MM.1S (cell line): ENCODE results near the gene C8B.

Experiments
- DNase-seq: peaks from one replicate; pipeline ENCODE4 v3.0.0-alpha.2; 2015
- H2AFZ ChIP-seq: fragments of 300-600 bp; sonication (generic); 2 replicates; pipeline ENCODE4 v1.6.0; 2016; ENCODE audit warnings: antibody characterized with exemption, low read length
- H3F3A ChIP-seq: fragments of 300-600 bp; sonication (generic); 2 replicates; pipeline ENCODE4 v1.6.1; 2016; ENCODE audit warnings: mild to moderate bottlenecking, antibody characterized with exemption, low read length, moderate library complexity, mixed read lengths; ENCODE audit not compliant: insufficient read depth
- H3K27ac ChIP-seq: fragments of 300-600 bp; sonication (generic); 2 replicates; pipeline ENCODE4 v1.5.1; 2016; ENCODE audit warnings: mild to moderate bottlenecking, low read length
- H3K27me3 ChIP-seq: fragments of 300-600 bp; sonication (generic); replicated peaks from 2 replicates; pipeline ENCODE4 v1.6.0; 2016; ENCODE audit warnings: low read length; ENCODE audit not compliant: insufficient read depth
- H3K36me3 ChIP-seq: fragments of 300-600 bp; sonication (generic); replicated peaks from 2 replicates; pipeline ENCODE4 v1.6.1; 2016; ENCODE audit warnings: mild to moderate bottlenecking, low read length, mixed read lengths; ENCODE audit not compliant: insufficient read depth
- H3K4me1 ChIP-seq: fragments of 300-600 bp; sonication (generic); 2 replicates; pipeline ENCODE4 v1.6.1; 2016; ENCODE audit warnings: low read length, mixed read lengths
- H3K4me2 ChIP-seq: fragments of 300-600 bp; sonication (generic); 2 replicates; pipeline ENCODE4 v1.6.0; 2016; ENCODE audit warnings: low read depth, low read length
- H3K4me3 ChIP-seq: fragments of 300-600 bp; sonication (generic); 2 replicates; pipeline ENCODE4 v1.5.1; 2016; ENCODE audit warnings: low read length, mixed read lengths
- H3K79me2 ChIP-seq: fragments of 300-600 bp; sonication (generic); 2 replicates; pipeline ENCODE4 v1.6.1; 2016; ENCODE audit warnings: mixed run types, low read length, mixed read lengths
- H3K9ac ChIP-seq: fragments of 300-600 bp; sonication (generic); 2 replicates; pipeline ENCODE4 v1.6.1; 2016; ENCODE audit warnings: low read length, mixed read lengths
- H3K9me2 ChIP-seq: fragments of 300-600 bp; sonication (generic); replicated peaks from 2 replicates; pipeline ENCODE4 v1.6.1; 2016; ENCODE audit warnings: mild to moderate bottlenecking, low read length, mixed read lengths; ENCODE audit not compliant: insufficient read depth
- H3K9me3 ChIP-seq: fragments of 300-600 bp; sonication (generic); replicated peaks from 2 replicates; pipeline ENCODE4 v1.6.1; 2016; ENCODE audit warnings: mild to moderate bottlenecking, low read length, mixed read lengths; ENCODE audit not compliant: insufficient read depth
- H4K20me1 ChIP-seq: fragments of 300-600 bp; sonication (generic); 2 replicates; pipeline ENCODE4 v1.6.1; 2016; ENCODE audit warnings: mild to moderate bottlenecking, low read length, moderate library complexity, mixed read lengths; ENCODE audit not compliant: insufficient read depth
- CTCF ChIP-seq: fragments of 300-600 bp; sonication (generic); IDR thresholded peaks from 2 replicates; pipeline ENCODE4 v1.5.1; 2016; ENCODE audit warnings: antibody characterized with exemption, low read length, mixed read lengths
- EZH2 ChIP-seq: fragments of 300-600 bp; sonication (generic); optimal IDR thresholded peaks from 2 replicates; pipeline ENCODE3; 2017; ENCODE audit warnings: low read depth, mild to moderate bottlenecking, antibody characterized with exemption, low read length, mixed read lengths
- EZH2phosphoT487 ChIP-seq: fragments of 300-600 bp; sonication (generic); IDR thresholded peaks from 2 replicates; pipeline ENCODE4 v1.6.1; 2018; ENCODE audit warnings: antibody characterized with exemption, low read length

Gene C8B

DNA sequence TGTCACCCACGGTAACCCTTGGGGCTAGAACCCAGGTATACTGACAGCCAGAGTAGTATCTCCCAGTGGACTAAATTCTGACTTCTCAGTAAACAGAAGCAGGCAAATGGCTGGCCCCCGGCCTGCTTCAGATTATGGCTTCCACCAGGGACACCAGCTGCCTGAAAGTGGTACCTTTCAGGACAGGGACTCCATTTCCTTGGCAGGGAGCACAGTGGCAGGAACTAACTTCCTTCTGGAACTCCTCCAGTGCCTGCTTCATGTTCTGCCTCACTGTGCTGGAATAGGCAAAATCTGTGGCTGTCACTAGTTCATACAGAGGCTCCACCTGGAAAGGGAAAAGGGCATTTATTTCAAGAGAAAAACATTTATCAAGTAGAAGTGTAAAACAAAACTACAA, 32.7 kb downstream of the C8B start:
- no peaks in the 10 kb centered on the region for H3K9me2 ChIP-seq
- no peaks in the 10 kb centered on the region for H3K79me2 ChIP-seq
- no peaks in the 10 kb centered on the region for H3K36me3 ChIP-seq
- H3K27ac ChIP-seq, result no peak overlapping the region
- H3K4me2 ChIP-seq, result no peak overlapping the region
- DNase-seq, result no peak
- H3K9me3 ChIP-seq, result no peaks in the 10 kb centered on the region
- no peaks in the 10 kb centered on the region for H3K4me1 ChIP-seq
- H3F3A ChIP-seq, result no peaks in the 10 kb centered on the region
- TF ChIP-seq EZH2phosphoT487 (no peak), CTCF (no peak), EZH2 (no peak)
- H3K27me3 ChIP-seq, result no peaks in the 10 kb centered on the region
- H4K20me1 ChIP-seq, result no peaks in the 10 kb centered on the region
- H3K4me3 ChIP-seq, result no peak overlapping the region
- no peak overlapping the region for H3K9ac ChIP-seq
- H2AFZ ChIP-seq, result no peak overlapping the region

GRCh38 chr1:56931686-56932085, 34.1 kb downstream of the C8B start:
- Histone ChIP-seq H3K36me3 (no peaks in the 10 kb centered on the region), H3K4me2 (no peak overlapping the region), H3K9ac (no peak overlapping the region), H3K27me3 (no peaks in the 10 kb centered on the region), H3K4me1 (no peaks in the 10 kb centered on the region), H3K27ac (no peak overlapping the region), H4K20me1 (no peaks in the 10 kb centered on the region), H3F3A (no peaks in the 10 kb centered on the region), H3K9me2 (no peaks in the 10 kb centered on the region), H3K9me3 (no peaks in the 10 kb centered on the region), H2AFZ (no peak overlapping the region), H3K79me2 (no peaks in the 10 kb centered on the region), H3K4me3 (no peak overlapping the region)
- no peak for DNase-seq
- TF ChIP-seq EZH2phosphoT487 (no peak), EZH2 (no peak)

- Histone ChIP-seq H3K36me3 (no peaks in the 10 kb centered on the region), H3K27me3 (no peaks in the 10 kb centered on the region), H3K9me2 (no peaks in the 10 kb centered on the region), H3K9ac (no peak overlapping the region), H2AFZ (no peak overlapping the region), H3K4me2 (no peak overlapping the region), H3K79me2 (no peaks in the 10 kb centered on the region), H3K27ac (no peak overlapping the region), H3K4me3 (no peak overlapping the region), H3K4me1 (no peaks in the 10 kb centered on the region), H3F3A (no peaks in the 10 kb centered on the region), H4K20me1 (no peaks in the 10 kb centered on the region), H3K9me3 (no peaks in the 10 kb centered on the region)
- TF ChIP-seq EZH2, result no peak
- no peak for TF ChIP-seq EZH2phosphoT487
- TF ChIP-seq CTCF, result no peak
- DNase-seq, result no peak
These were observed 34.6 kb downstream of the C8B start for GRCh38 chr1:56931211-56931610.

DNA sequence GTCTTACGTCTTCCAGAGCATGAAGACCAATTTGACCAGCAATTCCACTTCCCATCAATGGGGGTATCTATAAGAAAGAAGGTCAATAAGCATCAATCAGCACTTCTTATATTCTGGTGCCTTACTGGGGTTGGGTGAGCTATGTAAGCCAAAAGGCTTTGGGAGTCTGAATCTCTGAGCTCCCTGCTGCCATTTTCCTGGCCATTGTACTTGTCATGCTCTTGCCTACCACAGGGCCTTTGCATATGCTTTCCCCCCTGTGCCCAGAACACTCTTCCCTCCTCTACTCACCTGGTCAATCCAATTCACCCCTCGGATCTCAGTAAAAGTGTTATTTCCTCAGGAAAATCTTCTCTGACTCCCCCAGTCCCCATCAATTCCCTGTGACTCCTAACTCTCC, 36.3 kb downstream of the C8B start:
- Histone ChIP-seq H3K9me3 (no peaks in the 10 kb centered on the region), H2AFZ (no peak overlapping the region), H4K20me1 (no peaks in the 10 kb centered on the region), H3K4me3 (no peak overlapping the region), H3K79me2 (no peaks in the 10 kb centered on the region), H3K4me1 (no peaks in the 10 kb centered on the region), H3K27me3 (no peaks in the 10 kb centered on the region), H3K9ac (no peak overlapping the region), H3K36me3 (no peaks in the 10 kb centered on the region), H3K4me2 (no peak overlapping the region), H3K27ac (no peak overlapping the region), H3K9me2 (no peaks in the 10 kb centered on the region), H3F3A (no peaks in the 10 kb centered on the region)
- TF ChIP-seq EZH2 (no peak), EZH2phosphoT487 (no peak)
- DNase-seq, result no peak
